Stimulated activated CD4-positive, alpha-beta T cell treated with anti-CD3 and anti-CD28 coated beads, Interleukin-1b, Interleukin-23, amount 100 ng/mL, for 48 hours (primary cell): ENCODE measurements around the gene ACAP1.

ENCODE experiments used
- DNase-seq: peaks from one replicate; pipeline ENCODE4 v3.0.0-alpha.2; 2020

The ACAP1 gene

GRCh38 chr17:7336240-7337175 lies at the start of gene ACAP1:
ACAP1 (plus strand) TSS chr17:7336529; CDS start chr17:7336735, 206 bp downstream.
- DNase-seq: peak; percentile 81

GRCh38 chr17:7289256-7290032 lies 46.9 kb upstream of the ACAP1 start:
- DNase-seq: no peak

- no peak for DNase-seq
Measured at GRCh38 chr17:7290166-7290565, 46.2 kb upstream of the ACAP1 start.

- no peak for DNase-seq
Measured at GRCh38 chr17:7290685-7291084, 45.6 kb upstream of the ACAP1 start.

- no peak for DNase-seq
Measured at GRCh38 chr17:7292194-7292593, 44.1 kb upstream of the ACAP1 start.

GRCh38 chr17:7292729-7293128 lies 43.6 kb upstream of the ACAP1 start:
- no peak for DNase-seq

- DNase-seq: no peak
Measured at GRCh38 chr17:7293159-7293558, 43.2 kb upstream of the ACAP1 start.

GRCh38 chr17:7293816-7294613 lies 42.3 kb upstream of the ACAP1 start:
- no peak for DNase-seq

- DNase-seq: peak; percentile 86
Measured at GRCh38 chr17:7294614-7295153, 41.6 kb upstream of the ACAP1 start, which contains the start of gene YBX2. YBX2 (minus strand) TSS chr17:7294639; CDS start chr17:7294500, 139 bp downstream.

GRCh38 chr17:7295230-7296180 lies 40.8 kb upstream of the ACAP1 start:
- no peak for DNase-seq

- DNase-seq: peak; percentile 59
Measured at GRCh38 chr17:7296189-7296861, 40.0 kb upstream of the ACAP1 start.

- no peak for DNase-seq
Measured at GRCh38 chr17:7304179-7304578, 32.1 kb upstream of the ACAP1 start.

GRCh38 chr17:7306911-7307685 lies 29.2 kb upstream of the ACAP1 start, which contains the start of gene EIF5A:
EIF5A (plus strand) TSS chr17:7307628; CDS start chr17:7309636, 2,008 bp downstream.
- peak; percentile 100 for DNase-seq

GRCh38 chr17:7307686-7308624 lies 28.4 kb upstream of the ACAP1 start:
- DNase-seq: peak; percentile 55

- peak; percentile 86 for DNase-seq
Measured at GRCh38 chr17:7308625-7309433, 27.5 kb upstream of the ACAP1 start.

- no peak for DNase-seq
Measured at GRCh38 chr17:7309628-7310027, 26.7 kb upstream of the ACAP1 start.

GRCh38 chr17:7311110-7311705 lies 25.1 kb upstream of the ACAP1 start:
- no peak for DNase-seq
